ENCODE data around the gene MAML1. TPM values are rescaled to one million over a fixed set of nuclear protein-coding genes. Genes with fewer than 3 reads are reported as not detected.

MAML1 gene
- total RNA-seq, 1 donor from 2014 or later, result 29.1 TPM

DNA sequence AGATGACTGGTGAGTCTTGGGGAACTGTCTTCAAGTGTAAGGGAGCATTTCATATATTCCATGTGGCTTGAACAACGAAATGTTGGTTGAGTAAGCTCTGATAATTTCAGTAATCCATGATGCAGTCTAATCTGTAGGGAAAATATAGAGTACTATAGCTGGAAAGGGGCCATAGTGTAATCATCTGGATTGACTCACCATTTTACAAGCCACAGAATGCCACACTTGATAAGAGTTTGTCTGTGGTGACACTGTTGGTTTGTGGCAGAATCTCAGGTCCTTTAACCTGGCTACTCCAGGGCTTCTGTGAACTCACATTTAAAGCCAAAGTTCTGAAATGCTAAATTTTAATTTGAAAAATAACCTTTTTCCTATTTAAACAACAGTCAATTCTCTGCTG is 16.3 kb upstream of the MAML1 start:
- Histone ChIP-seq H3F3A (ENCODE audit: low read depth) (peaks cover 4% of the 10 kb centered on the region), H3K4me2 (no peak overlapping the region), H4K20me1 (ENCODE audit: low read depth) (no peaks in the 10 kb centered on the region), H3K4me3 (no peak overlapping the region), H3K9ac (no peak overlapping the region), H2AFZ (replicated peaks) (no peak overlapping the region), H3K9me3 (ENCODE audit: low read depth) (no peaks in the 10 kb centered on the region), H3K27ac (no peak overlapping the region), H3K79me2 (ENCODE audit: low read depth) (peaks cover 10% of the 10 kb centered on the region), H3K36me3 (peaks cover 31% of the 10 kb centered on the region), H3K4me1 (no peaks in the 10 kb centered on the region), H3K27me3 (no peaks in the 10 kb centered on the region)
- TF ChIP-seq EZH2phosphoT487 (IDR thresholded peaks at IDR 0.05) (no peak), EZH2 (IDR thresholded peaks at IDR 0.05) (no peak)
- TF ChIP-seq, protein P1, sequence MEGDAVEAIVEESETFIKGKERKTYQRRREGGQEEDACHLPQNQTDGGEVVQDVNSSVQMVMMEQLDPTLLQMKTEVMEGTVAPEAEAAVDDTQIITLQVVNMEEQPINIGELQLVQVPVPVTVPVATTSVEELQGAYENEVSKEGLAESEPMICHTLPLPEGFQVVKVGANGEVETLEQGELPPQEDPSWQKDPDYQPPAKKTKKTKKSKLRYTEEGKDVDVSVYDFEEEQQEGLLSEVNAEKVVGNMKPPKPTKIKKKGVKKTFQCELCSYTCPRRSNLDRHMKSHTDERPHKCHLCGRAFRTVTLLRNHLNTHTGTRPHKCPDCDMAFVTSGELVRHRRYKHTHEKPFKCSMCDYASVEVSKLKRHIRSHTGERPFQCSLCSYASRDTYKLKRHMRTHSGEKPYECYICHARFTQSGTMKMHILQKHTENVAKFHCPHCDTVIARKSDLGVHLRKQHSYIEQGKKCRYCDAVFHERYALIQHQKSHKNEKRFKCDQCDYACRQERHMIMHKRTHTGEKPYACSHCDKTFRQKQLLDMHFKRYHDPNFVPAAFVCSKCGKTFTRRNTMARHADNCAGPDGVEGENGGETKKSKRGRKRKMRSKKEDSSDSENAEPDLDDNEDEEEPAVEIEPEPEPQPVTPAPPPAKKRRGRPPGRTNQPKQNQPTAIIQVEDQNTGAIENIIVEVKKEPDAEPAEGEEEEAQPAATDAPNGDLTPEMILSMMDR (IDR thresholded peaks at IDR 0.05), result no peak
- no peaks in the 10 kb centered on the region for H3K9me3 Mint-ChIP-seq
- peaks cover 2% of the 10 kb centered on the region for H3K27me3 Mint-ChIP-seq (ENCODE audit: insufficient read depth, low read depth)
- no peak overlapping the region for H3K4me3 Mint-ChIP-seq
- no peak for DNase-seq (ENCODE audit: low spot score)
- no peak overlapping the region for H3K27ac Mint-ChIP-seq
- peaks cover 40% of the 10 kb centered on the region for H3K36me3 Mint-ChIP-seq
- H3K4me1 Mint-ChIP-seq, result no peaks in the 10 kb centered on the region

DNA sequence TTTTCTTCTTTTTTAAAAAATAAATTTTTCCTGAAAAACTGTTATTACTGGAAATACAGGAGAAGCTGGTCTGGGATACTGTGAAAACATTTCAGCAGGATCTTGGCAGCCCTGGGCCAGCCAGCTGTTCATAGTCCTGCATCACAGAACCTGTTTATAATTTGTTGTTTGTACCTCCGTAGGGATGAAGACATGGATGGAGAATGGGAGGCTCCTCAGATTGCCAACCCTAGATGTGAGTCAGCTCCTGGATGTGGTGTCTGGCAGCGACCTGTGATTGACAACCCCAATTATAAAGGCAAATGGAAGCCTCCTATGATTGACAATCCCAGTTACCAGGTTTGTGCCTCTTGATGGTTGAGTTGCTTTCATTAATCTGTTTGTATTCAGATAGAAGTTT is 12.4 kb upstream of the MAML1 start:
- no peaks in the 10 kb centered on the region for H3K9me3 Mint-ChIP-seq
- TF ChIP-seq EZH2 (IDR thresholded peaks at IDR 0.05) (no peak), EZH2phosphoT487 (IDR thresholded peaks at IDR 0.05) (no peak)
- TF ChIP-seq, protein P1 (IDR thresholded peaks at IDR 0.05), result no peak
- H3K4me1 Mint-ChIP-seq, result no peaks in the 10 kb centered on the region
- no peak overlapping the region for H3K27ac Mint-ChIP-seq
- Histone ChIP-seq H3K27ac (no peak overlapping the region), H3K9me3 (ENCODE audit: low read depth) (no peaks in the 10 kb centered on the region), H3F3A (ENCODE audit: low read depth) (peaks cover 14% of the 10 kb centered on the region), H3K4me3 (no peak overlapping the region), H3K4me1 (no peaks in the 10 kb centered on the region), H3K9ac (no peak overlapping the region), H3K4me2 (no peak overlapping the region), H4K20me1 (ENCODE audit: low read depth) (peaks cover 4% of the 10 kb centered on the region), H2AFZ (replicated peaks) (no peak overlapping the region), H3K36me3 (peaks cover 54% of the 10 kb centered on the region), H3K79me2 (ENCODE audit: low read depth) (peaks cover 5% of the 10 kb centered on the region), H3K27me3 (no peaks in the 10 kb centered on the region)
- peaks cover 2% of the 10 kb centered on the region for H3K27me3 Mint-ChIP-seq (ENCODE audit: insufficient read depth, low read depth)
- DNase-seq (ENCODE audit: low spot score), result no peak
- H3K4me3 Mint-ChIP-seq, result no peak overlapping the region
- H3K36me3 Mint-ChIP-seq, result peaks cover 52% of the 10 kb centered on the region

DNA sequence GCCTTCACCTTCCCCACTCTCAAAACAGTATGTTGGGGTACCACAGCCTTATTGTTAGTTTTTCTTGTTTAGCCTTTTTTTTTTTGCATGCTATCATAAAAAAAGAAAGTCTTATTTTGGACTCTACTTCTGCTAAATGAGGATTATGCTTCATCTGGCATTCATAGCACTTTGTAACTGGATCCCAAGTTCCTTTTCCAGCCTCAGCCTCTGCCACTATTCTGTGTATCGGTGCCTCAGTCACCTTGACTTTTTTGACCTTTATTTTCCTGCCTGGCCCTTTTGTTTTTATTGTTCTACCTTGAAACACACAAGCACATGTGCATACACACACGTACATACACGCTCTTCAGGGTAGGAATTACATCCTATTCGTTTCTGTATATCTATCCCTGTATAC is 8.5 kb upstream of the MAML1 start:
- Histone ChIP-seq H3K9me3 (ENCODE audit: low read depth) (no peaks in the 10 kb centered on the region), H4K20me1 (ENCODE audit: low read depth) (peaks cover 5% of the 10 kb centered on the region), H3K27me3 (no peaks in the 10 kb centered on the region), H2AFZ (replicated peaks) (no peak overlapping the region), H3K36me3 (peaks cover 58% of the 10 kb centered on the region), H3K4me2 (no peak overlapping the region), H3K9ac (no peak overlapping the region), H3F3A (ENCODE audit: low read depth) (peaks cover 44% of the 10 kb centered on the region), H3K4me3 (no peak overlapping the region), H3K27ac (no peak overlapping the region), H3K4me1 (no peaks in the 10 kb centered on the region), H3K79me2 (ENCODE audit: low read depth) (peaks cover 5% of the 10 kb centered on the region)
- Mint-ChIP-seq H3K27me3 (ENCODE audit: insufficient read depth, low read depth) (no peaks in the 10 kb centered on the region), H3K9me3 (no peaks in the 10 kb centered on the region), H3K36me3 (peaks cover 40% of the 10 kb centered on the region), H3K4me1 (no peaks in the 10 kb centered on the region), H3K4me3 (no peak overlapping the region), H3K27ac (no peak overlapping the region)
- no peak for DNase-seq (ENCODE audit: low spot score)
- TF ChIP-seq, protein P1 (IDR thresholded peaks at IDR 0.05), result no peak
- TF ChIP-seq EZH2phosphoT487 (IDR thresholded peaks at IDR 0.05), result no peak
- TF ChIP-seq EZH2 (IDR thresholded peaks at IDR 0.05), result no peak

Data from neural progenitor cell (in vitro differentiated cells).